A549 (cell line): ENCODE results near the gene NR4A2. TPM values are rescaled to one million over a fixed set of nuclear protein-coding genes. Genes with fewer than 3 reads are reported as not detected.

Experiments used
- ATAC-seq, 2 experiments: fragments of 200-7000 bp in 1 of 2; fragments of >200 bp in 1 of 2; cut with Nextera tagmentation in 1 of 2; cut with Tn5 transposase in 1 of 2; 3 replicates each; pipeline versions ENCODE4 v1.8.0 to v1.9.1; 2018 to 2020; ENCODE audit warnings: mild to moderate bottlenecking in 1 of 2, moderate library complexity in 1 of 2
- CTCF ChIA-PET: fragments of 300-600 bp; sonication (Branson Sonifier 250); formaldehyde crosslinking; extraction: SDS; loops from one replicate; lab custom pipeline; 2021; ENCODE audit warnings: antibody characterized with exemption, inconsistent platforms; lab: Yijun Ruan, JAX
- POLR2A ChIA-PET: fragments of 350-600 bp; formaldehyde crosslinking; extraction: SDS; loops from one replicate; lab custom pipeline; 2021; ENCODE audit warnings: antibody characterized with exemption, inconsistent platforms; lab: Yijun Ruan, JAX
- DNase-seq, 2 experiments: peaks; one replicate each; pipeline versions ENCODE4 v3.0.0 to v3.0.0-alpha.2; 2011 to 2016; ENCODE audit warnings: low read depth in 1 of 2, low spot score in 1 of 2
- FAIRE-seq: peaks from 2 replicates; lab custom pipeline; 2011; peaks lifted over from hg19 to GRCh38; lab: Jason Lieb, UNC
- H3K27ac ChIP-seq, 2 experiments: fragments of >200 bp; sonication (Bioruptor Twin); formaldehyde crosslinking; 3 replicates each; pipeline ENCODE4 v1.5.1; 2016 to 2017
- H3K4me1 ChIP-seq: fragments of >200 bp; sonication (Bioruptor Twin); formaldehyde crosslinking; 3 replicates; pipeline ENCODE4 v1.6.1; 2016
- H3K4me2 ChIP-seq: fragments of >200 bp; sonication (Bioruptor Twin); formaldehyde crosslinking; 3 replicates; pipeline ENCODE4 v1.6.1; 2016
- H3K4me3 ChIP-seq: fragments of >200 bp; sonication (Bioruptor Twin); formaldehyde crosslinking; 3 replicates; pipeline ENCODE4 v1.5.1; 2016
- H3K9me3 ChIP-seq: fragments of >200 bp; sonication (Bioruptor Twin); formaldehyde crosslinking; 3 replicates; pipeline ENCODE4 v1.6.1; 2016
- ATOH8 ChIP-seq: fragments of 250-450 bp; sonication (Bioruptor Pico); IDR thresholded peaks from 2 replicates; pipeline ENCODE4 v1.5.0; 2020; ENCODE audit warnings: low read depth, mild to moderate bottlenecking, moderate library complexity
- BCL3 ChIP-seq: fragments of >200 bp; sonication (Bioruptor Twin); formaldehyde crosslinking; IDR thresholded peaks from 3 replicates; pipeline ENCODE4 v1.6.1; 2016
- CBX8 ChIP-seq: fragments of 200-600 bp; sonication (generic); IDR thresholded peaks from 2 replicates; pipeline ENCODE4 v1.6.1; 2016
- CEBPB ChIP-seq, 2 experiments: fragments of >200 bp in 1 of 2; sonication (Bioruptor Twin) in 1 of 2; formaldehyde crosslinking in 1 of 2; IDR thresholded peaks; 2 replicates each; pipeline ENCODE4 v1.6.1; 2012 to 2016
- CHD2 ChIP-seq: fragments of 150-350 bp; IDR thresholded peaks from 2 replicates; pipeline ENCODE4 v1.6.1; 2014; ENCODE audit warnings: low read length; ENCODE audit not compliant: partially characterized antibody
- EHF ChIP-seq: fragments of 250-450 bp; sonication (Bioruptor Pico); IDR thresholded peaks from 2 replicates; pipeline ENCODE4 v1.5.0; 2020; ENCODE audit warnings: mild to moderate bottlenecking
- EHMT2 ChIP-seq: fragments of 200-600 bp; sonication (generic); IDR thresholded peaks from 2 replicates; pipeline ENCODE4 v1.6.1; 2016; ENCODE audit warnings: antibody characterized with exemption, low read depth, mild to moderate bottlenecking, moderate library complexity
- EP300 ChIP-seq, 2 experiments: fragments of >200 bp; sonication (Bioruptor Twin); formaldehyde crosslinking; IDR thresholded peaks; 2 replicates in 1 of 2; 3 replicates in 1 of 2; pipeline ENCODE4 v1.6.1; 2016 to 2017
- ESRRA ChIP-seq: fragments of 150-350 bp; IDR thresholded peaks from 2 replicates; pipeline ENCODE4 v1.6.1; 2014; ENCODE audit warnings: mild to moderate bottlenecking, low read length, borderline replicate concordance
- FOSL2 ChIP-seq, 2 experiments: fragments of 450-650 bp in 1 of 2; fragments of >200 bp in 1 of 2; sonication (Bioruptor Twin) in 1 of 2; formaldehyde crosslinking; IDR thresholded peaks; 2 replicates each; pipeline versions ENCODE4 v1.5.0 to v1.6.1; 2016 to 2020; ENCODE audit warnings: mild to moderate bottlenecking in 1 of 2, moderate library complexity in 1 of 2
- FOXS1 ChIP-seq: fragments of 250-450 bp; sonication (Bioruptor Pico); IDR thresholded peaks from 2 replicates; pipeline ENCODE4 v1.5.0; 2020; ENCODE audit warnings: mild to moderate bottlenecking, moderate library complexity
- GATA3 ChIP-seq: IDR thresholded peaks from 2 replicates; pipeline ENCODE4 v1.6.1; 2012; ENCODE audit warnings: borderline replicate concordance
- HDAC2 ChIP-seq: fragments of 200-600 bp; sonication (generic); IDR thresholded peaks from 2 replicates; pipeline ENCODE4 v1.6.1; 2016
- HEYL ChIP-seq: fragments of 250-450 bp; sonication (Bioruptor Pico); IDR thresholded peaks from 2 replicates; pipeline ENCODE4 v1.8.0; 2021; ENCODE audit warnings: mild to moderate bottlenecking, moderate library complexity
- MYC ChIP-seq: IDR thresholded peaks from 2 replicates; pipeline ENCODE4 v1.6.1; 2012; ENCODE audit warnings: mild to moderate bottlenecking, inconsistent platforms, low read length, improper control_type of control experiment, borderline replicate concordance
- NFE2L2 ChIP-seq: fragments of 150-350 bp; conservative IDR thresholded peaks from 2 replicates; pipeline ENCODE4 v1.6.1; 2014; ENCODE audit warnings: low read length
- POLR2AphosphoS2 ChIP-seq: conservative IDR thresholded peaks from 2 replicates; pipeline ENCODE4 v1.6.1; 2012; ENCODE audit warnings: low read length, improper control_type of control experiment, inconsistent platforms
- RCOR1 ChIP-seq: fragments of 150-350 bp; IDR thresholded peaks from 2 replicates; pipeline ENCODE4 v1.6.1; 2014; ENCODE audit warnings: antibody characterized with exemption, low read length, low read depth
- REST ChIP-seq: fragments of 200-600 bp; sonication (generic); IDR thresholded peaks from 2 replicates; pipeline ENCODE4 v1.6.1; 2016; ENCODE audit warnings: antibody characterized with exemption, mild to moderate bottlenecking, moderate library complexity
- RNF2 ChIP-seq: fragments of 200-600 bp; sonication (generic); IDR thresholded peaks from 2 replicates; pipeline ENCODE4 v1.6.1; 2016; ENCODE audit warnings: low read depth, mild to moderate bottlenecking, antibody characterized with exemption, moderate library complexity, borderline replicate concordance
- SMC3 ChIP-seq: fragments of >200 bp; sonication (Bioruptor Twin); formaldehyde crosslinking; IDR thresholded peaks from 3 replicates; pipeline ENCODE4 v1.6.1; 2018; ENCODE audit warnings: inconsistent platforms
- SREBF2 ChIP-seq: fragments of 450-650 bp; IDR thresholded peaks from 2 replicates; pipeline ENCODE4 v1.6.1; 2014; ENCODE audit warnings: mild to moderate bottlenecking, moderate library complexity
- TFCP2L1 ChIP-seq: fragments of 250-450 bp; sonication (Bioruptor Pico); IDR thresholded peaks from 2 replicates; pipeline ENCODE4 v1.5.0; 2021; ENCODE audit warnings: mild to moderate bottlenecking
- USF2 ChIP-seq: fragments of 450-650 bp; IDR thresholded peaks from 2 replicates; pipeline ENCODE4 v1.6.1; 2014; ENCODE audit warnings: antibody characterized with exemption
- ZC3H11A ChIP-seq: fragments of 450-650 bp; IDR thresholded peaks from 2 replicates; pipeline ENCODE4 v1.6.1; 2014; ENCODE audit warnings: antibody characterized with exemption, mild to moderate bottlenecking
- WGBS: methylation state at CpG from one replicate; pipeline ENCODE4 v1.1.6; 2017; ENCODE audit errors: missing lambda C conversion rate; 5-methylcytosine and 5-hydroxymethylcytosine counted together
- polyA plus RNA-seq, 4 experiments: library from polyadenylated mRNA; depleted of rRNA in 3 of 4; stranded (reverse); fragments of >200 nt; fragmentation: RNase III in 1 of 4; extraction: RNeasy Plus Mini Kit Qiagen cat#74134 plus additional on column Dnase treatment in 1 of 4; gene quantifications; 2 replicates in 3 of 4; 3 replicates in 1 of 4; pipeline ENCODE4 v1.2.3, GENCODE V29; 2011 to 2017
- TF ChIP-seq, protein P1 (sequence below): fragments of 150-350 bp; IDR thresholded peaks from 2 replicates; pipeline ENCODE4 v1.6.1; 2014; ENCODE audit warnings: low read depth, mild to moderate bottlenecking, low read length

NR4A2 gene
- polyA plus RNA-seq, 2 of the 4 experiments (the other 2 are of a cell fraction), result 2.3 to 9.7 TPM

GRCh38 chr2:156310773-156311172 lies 21.7 kb downstream of the NR4A2 start:
- Histone ChIP-seq H3K27ac (no peak overlapping the region), H3K4me3 (no peak overlapping the region)
- POLR2A ChIA-PET, result no interaction called here
- FAIRE-seq, result no peak
- no peak for ATAC-seq
- no peak for DNase-seq
- TF ChIP-seq EHMT2 (no peak), ATOH8 (CRISPR knock-in tag) (no peak), HEYL (CRISPR knock-in tag) (no peak), EP300 (IDR thresholded peaks at IDR 0.05) (no peak), RCOR1 (no peak), CEBPB (IDR thresholded peaks at IDR 0.05) (no peak), REST (no peak), ESRRA (no peak), FOXS1 (CRISPR knock-in tag) (no peak), ZC3H11A (no peak), GATA3 (no peak), SMC3 (no peak), MYC (no peak), EHF (CRISPR knock-in tag) (no peak), SREBF2 (no peak), POLR2AphosphoS2 (no peak), BCL3 (no peak)
- TF ChIP-seq, all 56 proteins: peak for 0
- H3K4me2 ChIP-seq, result no peak overlapping the region
- H3K9me3 ChIP-seq, result no peaks in the 10 kb centered on the region
- CTCF ChIA-PET, result no interaction called here
- H3K4me1 ChIP-seq, result no peaks in the 10 kb centered on the region

DNA sequence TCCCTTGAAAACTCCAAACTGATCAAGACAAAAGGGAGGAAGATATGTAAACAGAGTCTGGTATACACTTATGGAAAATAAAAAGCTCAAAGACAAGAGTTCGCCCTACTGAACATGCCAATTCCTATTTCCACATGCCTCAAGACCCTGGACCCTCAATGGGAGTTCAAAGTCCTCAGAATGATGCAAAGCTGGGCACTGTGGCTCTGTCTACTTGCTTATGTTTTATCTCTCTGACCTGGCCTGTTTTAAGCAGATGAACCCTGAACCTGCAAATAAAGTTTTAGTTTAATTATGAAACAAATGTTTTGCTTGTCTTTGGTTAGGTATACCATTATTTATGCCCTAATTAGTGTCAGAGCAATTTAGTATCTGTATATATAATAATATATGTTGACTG lies 22.6 kb downstream of the NR4A2 start:
- TF ChIP-seq EP300 (IDR thresholded peaks at IDR 0.05) (no peak), TFCP2L1 (CRISPR knock-in tag) (no peak), HEYL (CRISPR knock-in tag) (no peak), BCL3 (no peak), FOSL2 (IDR thresholded peaks at IDR 0.05) (no peak), FOSL2 (CRISPR knock-in tag; IDR thresholded peaks at IDR 0.05) (no peak), REST (no peak), CBX8 (no peak), CHD2 (no peak), USF2 (no peak), HDAC2 (no peak), NFE2L2 (no peak), RNF2 (no peak)
- TF ChIP-seq, protein P1, sequence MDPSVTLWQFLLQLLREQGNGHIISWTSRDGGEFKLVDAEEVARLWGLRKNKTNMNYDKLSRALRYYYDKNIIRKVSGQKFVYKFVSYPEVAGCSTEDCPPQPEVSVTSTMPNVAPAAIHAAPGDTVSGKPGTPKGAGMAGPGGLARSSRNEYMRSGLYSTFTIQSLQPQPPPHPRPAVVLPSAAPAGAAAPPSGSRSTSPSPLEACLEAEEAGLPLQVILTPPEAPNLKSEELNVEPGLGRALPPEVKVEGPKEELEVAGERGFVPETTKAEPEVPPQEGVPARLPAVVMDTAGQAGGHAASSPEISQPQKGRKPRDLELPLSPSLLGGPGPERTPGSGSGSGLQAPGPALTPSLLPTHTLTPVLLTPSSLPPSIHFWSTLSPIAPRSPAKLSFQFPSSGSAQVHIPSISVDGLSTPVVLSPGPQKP, result no peak
- TF ChIP-seq, all 56 proteins: peak for 0
- Histone ChIP-seq H3K27ac (no peak overlapping the region), H3K9me3 (no peaks in the 10 kb centered on the region), H3K4me3 (no peak overlapping the region), H3K4me2 (no peak overlapping the region), H3K4me1 (no peaks in the 10 kb centered on the region)
- FAIRE-seq, result no peak
- 30% methylated on average over 1 of the region's 1 CpG for WGBS
- ATAC-seq, result no peak
- POLR2A ChIA-PET, result no interaction called here
- CTCF ChIA-PET, result no interaction called here
- DNase-seq, result no peak
